Measurements from ENCODE around the gene NOXO1. TPM values are rescaled to one million over a fixed set of nuclear protein-coding genes. Genes with fewer than 3 reads are reported as not detected.

NOXO1 gene
- polyA plus RNA-seq, 3 donors, result 0.09 TPM; not detected in 2

DNA sequence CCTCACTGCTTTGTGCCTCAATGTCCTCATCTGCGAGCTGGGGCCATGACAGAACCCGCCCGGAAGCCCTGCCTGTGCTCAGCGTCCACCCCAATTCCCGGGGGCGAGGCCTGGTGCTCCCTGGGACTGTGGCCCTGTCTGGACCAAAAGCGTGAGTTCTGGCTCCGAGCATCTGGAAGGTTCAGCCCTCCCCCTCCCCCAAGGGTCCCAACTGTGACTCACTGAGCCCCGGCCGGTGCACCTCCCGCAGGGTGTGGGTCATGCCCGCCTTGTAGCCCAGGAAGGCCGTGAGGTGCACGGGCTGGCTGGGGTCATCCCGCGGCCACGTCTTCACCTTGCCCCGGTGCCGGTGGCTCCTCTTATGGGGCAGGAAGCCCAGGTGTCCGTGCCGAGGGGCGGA is 27.5 kb downstream of the NOXO1 start:
- Mint-ChIP-seq H3K36me3 (no peaks in the 10 kb centered on the region), H3K9me3 (peaks cover 0 to 8% (median 0%) of the 10 kb centered on the region in 7 donors), H3K27me3 (ENCODE audit: low read depth in 3 of 3) (peaks cover 8 to 39% (median 32%) of the 10 kb centered on the region in 3 donors), H3K27ac (no peak overlapping the region), H3K4me3 (no peak overlapping the region), H3K4me1 (peaks cover 2% of the 10 kb centered on the region)
- no peak overlapping the region for H3K4me2 ChIP-seq (replicated peaks; ENCODE audit: extremely low read depth, low read length, poor library complexity, severe bottlenecking)
- no peaks in the 10 kb centered on the region for H3K27me3 ChIP-seq (ENCODE audit: control insufficient read depth in 2 of 2, insufficient read depth in 2 of 2, low read length in 2 of 2)
- H4K20me1 ChIP-seq (ENCODE audit: insufficient read depth, low read length), result no peaks in the 10 kb centered on the region
- no peaks in the 10 kb centered on the region for H3K36me3 ChIP-seq (replicated peaks in 1 of 2; ENCODE audit: control insufficient read depth in 1 of 2, insufficient read depth in 2 of 2, low read length in 2 of 2)
- H3K9me3 ChIP-seq (replicated peaks in 1 of 2; ENCODE audit: control insufficient read depth in 1 of 2, insufficient read depth in 1 of 2, low read length in 2 of 2), result no peaks in the 10 kb centered on the region
- H3K27ac ChIP-seq (ENCODE audit: low read depth in 1 of 2, low read length in 2 of 2), result no peak overlapping the region
- no peak for DNase-seq
- peaks cover under 1 to 3% of the 10 kb centered on the region in 2 donors for H3K4me1 ChIP-seq (ENCODE audit: control insufficient read depth in 1 of 2, insufficient read depth in 2 of 2, low read length in 2 of 2)
- H3K4me3 ChIP-seq (replicated peaks in 1 of 3; ENCODE audit: low read depth in 2 of 3, low read length in 3 of 3), result no peak overlapping the region
- no peaks in the 10 kb centered on the region for H3K79me2 ChIP-seq (ENCODE audit: insufficient read depth, low read length)
- no peak overlapping the region for H2AFZ ChIP-seq (ENCODE audit: insufficient read depth, low read depth, low read length, poor library complexity, severe bottlenecking)
- H3K9ac ChIP-seq (ENCODE audit: insufficient read depth, low read length, poor library complexity, severe bottlenecking), result no peak overlapping the region
- WGBS (ENCODE audit: insufficient coverage), result 91% methylated on average over 21 of the region's 22 CpGs
- intact Hi-C loops (cut with micrococcal nuclease), result no loop called here
- TF ChIP-seq, protein P1, sequence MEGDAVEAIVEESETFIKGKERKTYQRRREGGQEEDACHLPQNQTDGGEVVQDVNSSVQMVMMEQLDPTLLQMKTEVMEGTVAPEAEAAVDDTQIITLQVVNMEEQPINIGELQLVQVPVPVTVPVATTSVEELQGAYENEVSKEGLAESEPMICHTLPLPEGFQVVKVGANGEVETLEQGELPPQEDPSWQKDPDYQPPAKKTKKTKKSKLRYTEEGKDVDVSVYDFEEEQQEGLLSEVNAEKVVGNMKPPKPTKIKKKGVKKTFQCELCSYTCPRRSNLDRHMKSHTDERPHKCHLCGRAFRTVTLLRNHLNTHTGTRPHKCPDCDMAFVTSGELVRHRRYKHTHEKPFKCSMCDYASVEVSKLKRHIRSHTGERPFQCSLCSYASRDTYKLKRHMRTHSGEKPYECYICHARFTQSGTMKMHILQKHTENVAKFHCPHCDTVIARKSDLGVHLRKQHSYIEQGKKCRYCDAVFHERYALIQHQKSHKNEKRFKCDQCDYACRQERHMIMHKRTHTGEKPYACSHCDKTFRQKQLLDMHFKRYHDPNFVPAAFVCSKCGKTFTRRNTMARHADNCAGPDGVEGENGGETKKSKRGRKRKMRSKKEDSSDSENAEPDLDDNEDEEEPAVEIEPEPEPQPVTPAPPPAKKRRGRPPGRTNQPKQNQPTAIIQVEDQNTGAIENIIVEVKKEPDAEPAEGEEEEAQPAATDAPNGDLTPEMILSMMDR (IDR thresholded peaks at IDR 0.05), result no peak

DNA sequence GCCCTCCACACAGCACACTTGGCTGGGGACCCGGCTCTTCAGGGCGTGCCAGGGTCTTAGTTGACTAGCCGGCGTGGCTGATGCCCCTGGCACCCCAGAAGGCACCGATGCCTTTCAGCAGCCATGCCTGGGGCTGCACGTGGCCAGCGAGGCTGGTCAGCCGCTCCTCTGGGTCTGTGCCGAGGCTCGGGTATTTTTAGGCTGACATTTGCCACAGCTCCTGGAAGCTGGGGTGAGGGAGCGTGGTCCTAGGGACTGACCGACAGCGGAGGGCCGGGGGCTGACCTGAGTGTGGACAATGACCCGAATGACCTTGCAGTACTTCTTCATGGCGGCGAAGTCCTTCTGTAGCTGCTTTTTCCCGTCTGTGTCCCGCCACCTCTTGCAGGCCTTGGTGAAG is 30.7 kb downstream of the NOXO1 start:
- Mint-ChIP-seq H3K27ac (no peak overlapping the region), H3K4me3 (no peak overlapping the region), H3K36me3 (no peaks in the 10 kb centered on the region), H3K27me3 (ENCODE audit: low read depth in 3 of 3) (peaks cover 4 to 16% (median 15%) of the 10 kb centered on the region in 3 donors), H3K4me1 (no peaks in the 10 kb centered on the region), H3K9me3 (no peaks in the 10 kb centered on the region)
- intact Hi-C loops (cut with micrococcal nuclease), result no loop called here
- Histone ChIP-seq H3K4me3 (replicated peaks in 1 of 3; ENCODE audit: low read depth in 2 of 3, low read length in 3 of 3) (no peak overlapping the region), H3K79me2 (ENCODE audit: insufficient read depth, low read length) (no peaks in the 10 kb centered on the region), H3K27ac (ENCODE audit: low read depth in 1 of 2, low read length in 2 of 2) (no peak overlapping the region), H3K9me3 (replicated peaks in 1 of 2; ENCODE audit: control insufficient read depth in 1 of 2, insufficient read depth in 1 of 2, low read length in 2 of 2) (no peaks in the 10 kb centered on the region), H3K36me3 (replicated peaks in 1 of 2; ENCODE audit: control insufficient read depth in 1 of 2, insufficient read depth in 2 of 2, low read length in 2 of 2) (no peaks in the 10 kb centered on the region), H3K27me3 (ENCODE audit: control insufficient read depth in 2 of 2, insufficient read depth in 2 of 2, low read length in 2 of 2) (no peaks in the 10 kb centered on the region), H2AFZ (ENCODE audit: insufficient read depth, low read depth, low read length, poor library complexity, severe bottlenecking) (no peak overlapping the region), H3K4me2 (replicated peaks; ENCODE audit: extremely low read depth, low read length, poor library complexity, severe bottlenecking) (no peak overlapping the region), H3K9ac (ENCODE audit: insufficient read depth, low read length, poor library complexity, severe bottlenecking) (no peak overlapping the region), H4K20me1 (ENCODE audit: insufficient read depth, low read length) (no peaks in the 10 kb centered on the region), H3K4me1 (ENCODE audit: control insufficient read depth in 1 of 2, insufficient read depth in 2 of 2, low read length in 2 of 2) (no peaks in the 10 kb centered on the region)
- WGBS (ENCODE audit: insufficient coverage), result 98% methylated on average over 19 of the region's 19 CpGs
- TF ChIP-seq, protein P1 (IDR thresholded peaks at IDR 0.05), result no peak
- no peak for DNase-seq
